ENCODE results near the gene TUBG1. TPM values are rescaled to one million over a fixed set of nuclear protein-coding genes. Genes with fewer than 3 reads are reported as not detected.

The TUBG1 gene
- total RNA-seq, 1 donor from 2014 or later: 29.2 TPM

- TF ChIP-seq, protein P1, sequence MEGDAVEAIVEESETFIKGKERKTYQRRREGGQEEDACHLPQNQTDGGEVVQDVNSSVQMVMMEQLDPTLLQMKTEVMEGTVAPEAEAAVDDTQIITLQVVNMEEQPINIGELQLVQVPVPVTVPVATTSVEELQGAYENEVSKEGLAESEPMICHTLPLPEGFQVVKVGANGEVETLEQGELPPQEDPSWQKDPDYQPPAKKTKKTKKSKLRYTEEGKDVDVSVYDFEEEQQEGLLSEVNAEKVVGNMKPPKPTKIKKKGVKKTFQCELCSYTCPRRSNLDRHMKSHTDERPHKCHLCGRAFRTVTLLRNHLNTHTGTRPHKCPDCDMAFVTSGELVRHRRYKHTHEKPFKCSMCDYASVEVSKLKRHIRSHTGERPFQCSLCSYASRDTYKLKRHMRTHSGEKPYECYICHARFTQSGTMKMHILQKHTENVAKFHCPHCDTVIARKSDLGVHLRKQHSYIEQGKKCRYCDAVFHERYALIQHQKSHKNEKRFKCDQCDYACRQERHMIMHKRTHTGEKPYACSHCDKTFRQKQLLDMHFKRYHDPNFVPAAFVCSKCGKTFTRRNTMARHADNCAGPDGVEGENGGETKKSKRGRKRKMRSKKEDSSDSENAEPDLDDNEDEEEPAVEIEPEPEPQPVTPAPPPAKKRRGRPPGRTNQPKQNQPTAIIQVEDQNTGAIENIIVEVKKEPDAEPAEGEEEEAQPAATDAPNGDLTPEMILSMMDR (IDR thresholded peaks at IDR 0.05): no peak
- DNase-seq (no peak), ATAC-seq (no peak)
- Histone ChIP-seq H3K36me3 (peaks cover 53% of the 10 kb centered on the region), H3K9me3 (no peaks in the 10 kb centered on the region), H3K4me3 (peak overlapping the region; percentile 97), H3K27ac (peak overlapping the region; percentile 97), H3K4me1 (peaks cover 51% of the 10 kb centered on the region), H3K27me3 (no peaks in the 10 kb centered on the region)
- intact Hi-C loops (cut with DNase I): no loop called here
Observed at GRCh38 chr17:42566215-42566882, 43.1 kb upstream of the TUBG1 start.

- Histone ChIP-seq H3K36me3 (peaks cover 60% of the 10 kb centered on the region), H3K4me1 (peaks cover 52% of the 10 kb centered on the region), H3K27ac (peak within 1 kb of the TSS; percentile 97), H3K9me3 (no peaks in the 10 kb centered on the region), H3K4me3 (peak within 1 kb of the TSS; percentile 97), H3K27me3 (no peaks in the 10 kb centered on the region)
- intact Hi-C loops (cut with DNase I): no loop called here
- DNase-seq (peak; percentile 98), ATAC-seq (peak; percentile 84)
- TF ChIP-seq, protein P1 (IDR thresholded peaks at IDR 0.05): no peak
Observed at GRCh38 chr17:42566883-42567573, 42.5 kb upstream of the TUBG1 start, which contains the start of gene MLX. MLX (plus strand) TSS chr17:42567100; CDS start chr17:42567125, 25 bp downstream.

DNA sequence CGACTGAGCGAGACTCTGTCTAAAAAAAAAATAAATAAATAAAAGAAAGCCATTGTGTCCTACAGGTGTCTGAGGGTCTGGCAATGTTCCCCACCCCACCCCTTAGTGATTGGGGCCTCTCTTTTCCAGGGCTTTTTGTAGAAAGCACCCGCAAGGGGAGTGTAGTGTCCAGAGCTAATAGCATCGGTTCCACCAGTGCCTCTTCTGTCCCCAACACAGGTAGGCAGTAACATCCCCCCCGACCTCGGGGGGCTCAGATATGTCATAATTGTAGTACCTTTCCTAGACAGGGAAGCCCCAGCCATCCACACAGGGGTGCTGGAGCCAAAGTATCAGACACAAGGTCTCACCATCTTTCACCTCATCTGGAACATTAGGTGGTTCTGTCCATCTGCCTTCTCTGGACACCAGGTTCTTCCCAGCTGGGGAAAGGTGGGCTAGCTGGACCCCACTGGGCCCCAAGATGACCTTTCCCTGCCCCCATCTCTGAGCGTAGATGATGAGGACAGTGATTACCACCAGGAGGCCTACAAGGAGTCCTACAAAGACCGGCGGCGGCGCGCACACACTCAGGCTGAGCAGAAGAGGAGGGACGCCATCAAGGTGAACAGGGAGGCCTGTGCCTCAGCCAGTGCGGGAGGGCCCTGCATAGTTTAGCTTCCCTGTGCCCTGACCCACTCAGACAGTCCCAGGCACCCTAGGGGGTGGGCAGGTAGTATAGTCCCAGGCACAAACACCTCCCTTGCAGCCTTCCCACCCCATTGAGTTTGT lies 41.0 kb upstream of the TUBG1 start:
- H3K27me3 ChIP-seq: no peaks in the 10 kb centered on the region
- H3K36me3 ChIP-seq: peaks cover 75% of the 10 kb centered on the region
- H3K27ac ChIP-seq: peak overlapping the region; percentile 97
- H3K9me3 ChIP-seq: no peaks in the 10 kb centered on the region
- H3K4me1 ChIP-seq: peaks cover 42% of the 10 kb centered on the region
- DNase-seq (peak; percentile 61), ATAC-seq (no peak)
- TF ChIP-seq, protein P1 (IDR thresholded peaks at IDR 0.05): no peak
- H3K4me3 ChIP-seq: peak overlapping the region; percentile 97
- intact Hi-C loops (cut with DNase I): no loop called here

DNA sequence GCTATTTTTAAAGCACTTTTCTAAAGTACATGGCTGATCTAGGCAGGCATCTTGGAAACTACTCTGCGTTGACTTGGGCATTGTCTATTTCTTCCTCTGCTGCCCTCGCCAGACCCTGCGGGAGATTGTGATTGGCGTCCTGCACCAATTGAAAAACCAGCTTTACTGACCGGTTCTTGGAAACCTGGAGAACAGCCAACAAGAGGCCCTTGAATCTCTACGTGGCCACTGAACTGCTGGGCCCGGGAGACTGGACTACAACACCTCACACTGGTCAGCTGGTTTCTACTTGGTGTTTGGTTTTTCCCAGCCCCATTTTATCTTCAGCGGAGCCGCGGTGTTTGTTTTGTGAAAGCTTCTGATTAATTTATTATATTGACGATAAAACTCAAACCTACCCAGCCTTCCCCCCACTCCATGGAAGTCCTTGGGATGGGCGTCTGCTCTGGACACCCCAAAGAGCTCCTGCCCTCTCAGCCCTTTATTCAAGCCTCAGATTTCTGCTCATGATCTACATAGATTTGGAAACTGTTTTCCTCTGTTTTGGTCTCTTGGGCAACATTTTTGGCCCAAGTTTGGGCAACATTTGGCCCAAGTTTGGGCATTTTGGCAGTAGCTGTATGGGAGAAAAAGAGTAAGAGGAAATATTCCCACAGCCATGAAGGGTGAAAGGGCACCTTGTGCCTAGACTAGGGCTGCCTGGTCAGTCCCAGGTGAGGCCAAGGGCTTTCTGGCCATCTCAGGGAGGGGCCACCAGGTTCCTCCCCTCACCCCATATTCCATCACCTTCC lies 37.9 kb upstream of the TUBG1 start:
- Histone ChIP-seq H3K36me3 (peaks cover 71% of the 10 kb centered on the region), H3K27ac (peak overlapping the region; percentile 24), H3K4me3 (no peak overlapping the region), H3K9me3 (no peaks in the 10 kb centered on the region), H3K4me1 (peaks cover 23% of the 10 kb centered on the region), H3K27me3 (no peaks in the 10 kb centered on the region)
- DNase-seq (peak; percentile 68), ATAC-seq (no peak)
- TF ChIP-seq, protein P1 (IDR thresholded peaks at IDR 0.05): no peak
- intact Hi-C loops (cut with DNase I): no loop called here

DNA sequence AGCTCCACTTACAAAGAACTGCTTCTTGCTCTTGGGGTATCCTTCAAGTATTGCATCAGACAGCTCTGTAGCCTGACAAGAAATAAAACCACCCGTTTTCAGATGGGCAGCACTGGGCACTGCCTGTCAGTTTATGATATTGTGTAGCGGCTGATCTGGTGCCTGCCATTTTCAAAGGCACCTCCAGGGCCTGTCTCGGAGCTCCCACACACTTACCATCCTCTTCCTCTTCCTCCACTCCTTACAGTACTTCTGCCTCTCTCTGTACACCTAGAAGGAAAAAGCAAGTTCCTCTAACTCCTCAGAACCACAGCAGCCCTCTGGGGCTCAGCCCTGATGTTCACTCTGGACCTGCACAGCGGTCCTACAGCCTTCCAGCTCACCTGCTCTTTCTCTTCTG lies 36.4 kb upstream of the TUBG1 start:
- Histone ChIP-seq H3K27me3 (no peaks in the 10 kb centered on the region), H3K36me3 (peaks cover 71% of the 10 kb centered on the region), H3K4me3 (no peak overlapping the region), H3K4me1 (peaks cover 15% of the 10 kb centered on the region), H3K27ac (no peak overlapping the region), H3K9me3 (no peaks in the 10 kb centered on the region)
- TF ChIP-seq, protein P1 (IDR thresholded peaks at IDR 0.05): no peak
- intact Hi-C loops (cut with DNase I): no loop called here
- ATAC-seq (no peak), DNase-seq (peak; percentile 4)
